H7 (cell line): Measurements from ENCODE around the gene NPHP4. TPM values are rescaled to one million over a fixed set of nuclear protein-coding genes. Genes with fewer than 3 reads are reported as not detected.
A peak's percentile ranks its signal among the peaks of the same experiment; 100 is the strongest.

Source experiments
- DNase-seq: peaks from one replicate; pipeline ENCODE4 v3.0.0; 2012
- H3K27me3 ChIP-seq: 2 replicates; pipeline ENCODE4 v1.6.0; 2011; ENCODE audit warnings: mild to moderate bottlenecking, low read length; ENCODE audit not compliant: control insufficient read depth, insufficient read depth
- H3K36me3 ChIP-seq: replicated peaks from 2 replicates; pipeline ENCODE4 v1.5.1; 2011; ENCODE audit warnings: low read length; ENCODE audit not compliant: control insufficient read depth, insufficient read depth
- H3K4me3 ChIP-seq: 2 replicates; pipeline ENCODE4 v1.5.1; 2011; ENCODE audit warnings: low read depth, mild to moderate bottlenecking, control low read depth, low read length, moderate library complexity; ENCODE audit not compliant: insufficient read depth
- total RNA-seq: library from RNA; depleted of rRNA; stranded (reverse); fragments of >200 nt; shearing (Covaris generic); gene quantifications from 2 replicates; pipeline ENCODE4 v1.2.3, GENCODE V29; 2014; rRNA removed

NPHP4 gene
- 22.1 and 22.2 TPM in 2 replicates for total RNA-seq

DNA sequence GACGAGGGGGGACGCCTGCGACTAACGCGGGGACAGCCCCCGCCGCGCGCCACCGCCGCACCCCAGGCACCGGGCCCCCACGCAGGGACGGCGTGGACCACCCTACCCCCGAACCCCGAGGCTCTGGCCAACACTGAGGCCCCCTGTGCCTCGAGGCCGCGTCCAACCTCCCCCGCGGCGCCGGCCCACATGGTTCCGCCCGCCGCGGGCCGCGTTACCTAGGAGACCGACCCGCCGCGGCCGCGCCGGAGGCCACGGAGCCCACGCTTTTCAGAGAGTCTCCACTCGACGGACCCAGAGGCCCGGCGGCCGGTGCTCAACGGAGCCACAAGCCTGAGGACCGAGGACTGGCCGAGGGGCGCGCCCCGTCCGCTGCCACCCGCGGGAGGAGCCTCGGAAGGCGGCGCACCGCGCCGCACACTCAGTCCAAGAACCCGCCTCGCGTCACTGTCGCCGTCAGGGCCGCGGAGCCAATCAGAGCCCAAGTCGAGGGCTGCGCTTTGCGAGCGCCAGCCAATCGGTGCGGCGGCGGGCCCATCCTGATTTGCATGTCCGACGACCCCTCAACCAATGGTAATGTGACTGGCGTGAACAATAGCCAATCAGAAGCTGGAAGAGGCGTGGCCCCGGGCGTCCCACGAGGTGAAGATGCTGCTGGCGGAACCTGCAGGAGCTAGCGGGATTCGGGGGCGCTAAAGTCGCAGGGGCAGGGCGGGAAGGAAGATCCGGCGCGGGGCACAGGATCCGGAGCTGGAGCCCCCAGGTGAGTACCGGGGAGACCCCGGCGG, at the start of gene NPHP4:
Gene NPHP4, minus strand, starts transcription at position 400 of the 788 bp plus-strand sequence. CDS start 6,136 bp downstream, outside the sequence.
- peak; percentile 100 for DNase-seq
- H3K36me3 ChIP-seq = no peaks in the 10 kb centered on the region
- H3K4me3 ChIP-seq = peak within 1 kb of the TSS; percentile 90
- peaks cover 26% of the 10 kb centered on the region for H3K27me3 ChIP-seq

DNA sequence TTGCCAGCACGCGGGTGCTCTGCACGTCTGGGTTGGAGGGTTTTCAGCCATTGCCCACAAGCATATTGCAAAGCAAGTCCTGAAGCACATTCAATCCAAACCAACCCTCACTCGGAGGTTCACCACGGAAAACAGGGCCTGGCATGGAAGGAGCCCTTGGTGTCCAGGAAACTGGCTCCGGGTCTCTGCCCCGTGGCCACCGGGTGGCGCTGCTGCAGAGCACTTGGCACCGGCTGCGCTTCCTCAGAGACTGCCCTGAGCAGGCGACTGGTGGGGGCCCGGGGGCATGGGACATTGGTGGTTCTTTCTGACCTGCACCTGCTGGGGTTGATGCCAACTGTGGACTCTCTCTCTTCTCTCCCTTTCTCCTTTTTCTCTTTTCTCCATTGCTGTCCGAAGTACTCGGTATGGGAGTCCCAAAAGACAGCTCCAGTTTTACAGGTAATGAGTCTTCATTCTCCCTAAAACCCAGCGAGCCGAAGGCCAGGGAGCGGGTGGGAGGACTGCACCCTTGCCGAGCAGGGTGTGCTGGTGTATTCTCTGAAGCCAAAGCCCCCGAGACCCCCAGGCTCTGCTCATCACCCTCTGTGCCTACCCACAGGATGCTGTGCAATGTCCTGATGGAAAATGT, 49.3 kb upstream of the NPHP4 start:
- Histone ChIP-seq H3K36me3 (no peaks in the 10 kb centered on the region), H3K27me3 (no peaks in the 10 kb centered on the region), H3K4me3 (no peak overlapping the region)
- peak; percentile 97 for DNase-seq

DNA sequence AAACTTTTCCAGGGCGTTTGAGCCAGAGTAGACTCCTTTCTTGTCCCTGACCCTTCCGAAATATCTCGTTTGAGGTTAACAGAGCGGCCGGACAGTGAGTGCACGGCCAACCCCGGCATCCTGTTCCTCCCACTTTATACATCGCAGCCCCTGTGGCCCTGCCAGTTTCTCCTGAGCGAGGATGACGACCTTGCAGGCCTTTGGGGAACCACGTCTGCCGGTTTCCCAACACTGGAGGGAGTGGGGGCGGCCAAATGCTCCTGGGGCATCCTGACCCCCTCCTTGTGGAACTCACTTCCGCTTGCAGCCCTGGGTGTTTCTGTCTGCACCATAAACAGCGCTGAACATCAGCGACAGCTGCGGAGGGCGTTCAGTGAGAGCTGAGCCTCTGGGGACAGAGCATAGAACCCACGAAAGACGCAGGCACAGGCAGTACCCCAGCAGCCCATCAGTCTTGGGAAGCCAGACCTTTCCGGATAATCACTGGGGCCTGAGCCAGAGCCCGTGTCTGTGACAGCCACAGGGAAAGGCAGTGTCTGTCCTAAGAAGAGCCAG, 48.7 kb upstream of the NPHP4 start:
- no peak for DNase-seq
- H3K36me3 ChIP-seq = no peaks in the 10 kb centered on the region
- no peaks in the 10 kb centered on the region for H3K27me3 ChIP-seq
- no peak overlapping the region for H3K4me3 ChIP-seq

DNA sequence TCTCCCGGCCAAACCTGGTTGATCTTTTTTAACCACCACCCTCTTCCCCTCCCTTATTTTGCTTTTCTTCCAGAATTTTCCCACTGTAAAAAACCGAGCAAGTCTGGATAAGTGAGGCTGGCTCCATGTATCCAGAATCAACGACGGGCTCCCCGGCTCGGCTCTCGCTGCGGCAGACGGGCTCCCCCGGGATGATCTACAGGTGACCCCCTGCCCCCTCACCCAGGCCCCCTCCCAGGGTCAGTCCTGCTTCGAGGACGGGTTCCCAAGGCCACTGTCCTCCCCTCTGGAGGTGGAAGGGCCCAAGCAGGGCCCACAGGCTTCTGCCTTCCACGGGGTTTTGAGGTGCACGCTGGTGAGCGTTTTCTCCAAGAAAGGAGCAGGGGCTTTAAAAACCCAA, 48.2 kb upstream of the NPHP4 start:
- Histone ChIP-seq H3K4me3 (no peak overlapping the region), H3K36me3 (no peaks in the 10 kb centered on the region), H3K27me3 (no peaks in the 10 kb centered on the region)
- DNase-seq = no peak

DNA sequence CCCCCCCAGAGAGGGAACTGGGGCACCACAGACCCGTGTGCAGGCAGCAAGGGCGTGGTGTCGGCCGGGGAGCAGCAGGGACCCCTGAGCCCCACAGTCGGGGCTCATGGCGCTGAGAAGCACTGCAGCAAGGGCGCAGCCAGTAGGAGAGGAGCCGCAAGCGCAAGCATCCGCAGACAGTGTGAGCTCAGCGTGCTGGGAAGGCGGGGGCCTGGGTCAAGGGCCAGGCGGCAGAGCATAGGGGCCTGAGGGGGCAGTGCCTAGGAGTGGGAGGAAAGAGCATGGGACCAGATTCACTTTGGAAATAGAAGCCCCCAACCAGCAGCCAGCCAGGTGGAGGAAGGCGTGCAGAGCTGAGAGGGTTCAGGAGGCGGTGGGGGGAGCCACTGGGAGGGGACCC, 46.8 kb upstream of the NPHP4 start:
- H3K4me3 ChIP-seq = no peak overlapping the region
- peak; percentile 69 for DNase-seq
- H3K36me3 ChIP-seq = no peaks in the 10 kb centered on the region
- H3K27me3 ChIP-seq = no peaks in the 10 kb centered on the region

DNA sequence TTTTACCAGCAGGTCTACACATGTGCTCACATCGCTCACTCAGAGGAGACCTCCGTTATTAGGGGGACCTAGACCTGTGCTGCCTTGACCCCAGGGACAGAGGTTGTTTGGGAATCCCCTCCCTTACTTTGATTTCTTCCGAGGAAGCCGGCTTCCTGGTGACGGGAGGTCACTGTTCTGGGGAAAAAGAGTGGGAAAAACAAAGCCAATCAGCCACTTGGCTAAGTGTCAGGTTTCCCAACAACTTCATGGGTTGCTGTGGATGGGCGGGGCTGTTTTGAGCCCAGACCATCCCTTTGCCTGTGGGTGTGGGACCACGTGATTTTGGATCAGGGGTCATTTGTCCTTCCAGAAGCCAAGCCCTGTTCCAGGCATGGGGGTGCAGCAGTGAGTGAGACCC, 46.4 kb upstream of the NPHP4 start:
- no peak overlapping the region for H3K4me3 ChIP-seq
- H3K27me3 ChIP-seq = no peaks in the 10 kb centered on the region
- no peak for DNase-seq
- no peaks in the 10 kb centered on the region for H3K36me3 ChIP-seq

DNA sequence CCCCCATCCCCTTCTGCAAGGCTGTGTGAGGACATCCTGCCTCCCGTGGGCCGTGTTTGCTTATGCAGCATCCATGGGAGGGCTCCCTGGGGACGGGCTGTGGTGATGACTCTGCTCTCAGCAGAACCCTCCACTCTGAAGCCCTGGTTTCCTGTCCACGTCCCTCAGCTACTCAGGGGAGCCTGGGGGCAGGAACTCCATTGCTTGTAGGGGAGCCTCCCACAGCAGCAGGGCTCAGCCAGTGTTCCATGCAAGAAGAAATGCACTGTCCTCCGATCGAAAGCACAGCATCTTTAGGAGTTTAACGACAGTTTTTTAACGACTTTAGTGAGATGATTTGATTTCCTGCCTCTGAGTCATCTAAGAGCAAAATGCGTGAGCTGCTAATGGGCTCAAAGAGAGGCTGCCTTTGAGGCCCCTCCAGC, 45.1 kb upstream of the NPHP4 start:
- no peaks in the 10 kb centered on the region for H3K27me3 ChIP-seq
- peak; percentile 69 for DNase-seq
- no peaks in the 10 kb centered on the region for H3K36me3 ChIP-seq

DNA sequence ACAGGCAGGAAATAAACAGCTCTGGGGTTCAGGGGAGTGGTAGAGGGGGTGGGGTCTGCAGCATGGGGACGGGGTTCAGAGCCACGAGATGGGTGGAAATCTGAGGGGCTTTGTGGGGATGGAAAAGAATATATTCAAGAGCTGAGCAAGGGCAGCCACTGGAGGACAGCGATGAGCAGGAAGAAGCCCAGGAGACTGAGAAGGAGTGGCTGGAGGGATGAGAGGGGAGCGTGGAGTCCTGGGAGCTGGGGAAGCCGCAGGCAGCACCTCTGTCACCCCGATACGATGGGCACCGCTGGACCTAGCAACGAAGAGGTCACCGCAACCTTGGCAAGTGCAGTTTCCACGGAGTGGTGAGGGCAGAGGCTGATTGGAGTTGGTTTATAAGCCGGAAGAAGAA, 43.5 kb upstream of the NPHP4 start:
- peak; percentile 74 for DNase-seq
- Histone ChIP-seq H3K36me3 (no peaks in the 10 kb centered on the region), H3K4me3 (no peak overlapping the region), H3K27me3 (no peaks in the 10 kb centered on the region)

More for the DNA sequence above, 45.1 kb upstream of the NPHP4 start:
- no peak overlapping the region for H3K4me3 ChIP-seq

DNA sequence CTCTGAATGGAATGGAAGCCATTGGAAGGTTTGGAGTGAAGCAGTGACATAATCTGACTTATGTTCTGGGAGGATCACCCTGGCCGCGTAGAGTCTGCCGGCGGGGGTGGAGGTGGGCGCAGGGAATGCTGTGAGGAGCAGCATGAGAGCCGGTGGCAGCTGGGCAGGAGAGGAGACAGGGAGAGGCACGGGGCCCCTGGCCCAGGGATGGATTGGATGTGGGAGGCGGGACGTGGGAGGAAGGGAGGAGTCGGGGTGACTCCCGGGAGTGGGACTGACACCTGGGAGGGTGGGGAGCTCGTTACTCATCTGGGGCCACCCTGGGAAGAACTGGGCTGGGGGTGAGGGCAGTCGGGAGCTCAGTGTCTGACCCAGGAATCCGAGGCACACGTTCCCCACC, 43.1 kb upstream of the NPHP4 start:
- H3K36me3 ChIP-seq = no peaks in the 10 kb centered on the region

DNA sequence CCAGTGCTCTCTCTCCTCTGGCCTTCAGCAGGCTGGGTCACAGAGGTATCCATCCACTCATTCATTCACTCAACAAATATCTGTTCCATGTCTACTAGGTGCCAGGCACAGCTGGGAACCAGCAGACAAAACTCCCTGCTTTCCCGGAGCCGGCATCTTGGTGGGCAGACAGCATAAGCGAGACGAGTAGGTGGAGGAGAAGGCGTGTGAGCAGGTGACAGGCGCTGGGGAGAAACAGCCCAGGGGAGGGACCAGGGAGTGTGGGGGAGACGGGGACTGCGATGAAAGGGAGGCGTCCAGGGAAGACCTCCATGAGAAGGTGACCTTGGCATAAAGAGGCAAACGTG, 42.5 kb upstream of the NPHP4 start:
- no peaks in the 10 kb centered on the region for H3K27me3 ChIP-seq
- no peak for DNase-seq
- H3K4me3 ChIP-seq = no peak overlapping the region
- H3K36me3 ChIP-seq = no peaks in the 10 kb centered on the region

More for the DNA sequence above, 43.1 kb upstream of the NPHP4 start:
- H3K27me3 ChIP-seq = no peaks in the 10 kb centered on the region
- DNase-seq = no peak
- H3K4me3 ChIP-seq = no peak overlapping the region

DNA sequence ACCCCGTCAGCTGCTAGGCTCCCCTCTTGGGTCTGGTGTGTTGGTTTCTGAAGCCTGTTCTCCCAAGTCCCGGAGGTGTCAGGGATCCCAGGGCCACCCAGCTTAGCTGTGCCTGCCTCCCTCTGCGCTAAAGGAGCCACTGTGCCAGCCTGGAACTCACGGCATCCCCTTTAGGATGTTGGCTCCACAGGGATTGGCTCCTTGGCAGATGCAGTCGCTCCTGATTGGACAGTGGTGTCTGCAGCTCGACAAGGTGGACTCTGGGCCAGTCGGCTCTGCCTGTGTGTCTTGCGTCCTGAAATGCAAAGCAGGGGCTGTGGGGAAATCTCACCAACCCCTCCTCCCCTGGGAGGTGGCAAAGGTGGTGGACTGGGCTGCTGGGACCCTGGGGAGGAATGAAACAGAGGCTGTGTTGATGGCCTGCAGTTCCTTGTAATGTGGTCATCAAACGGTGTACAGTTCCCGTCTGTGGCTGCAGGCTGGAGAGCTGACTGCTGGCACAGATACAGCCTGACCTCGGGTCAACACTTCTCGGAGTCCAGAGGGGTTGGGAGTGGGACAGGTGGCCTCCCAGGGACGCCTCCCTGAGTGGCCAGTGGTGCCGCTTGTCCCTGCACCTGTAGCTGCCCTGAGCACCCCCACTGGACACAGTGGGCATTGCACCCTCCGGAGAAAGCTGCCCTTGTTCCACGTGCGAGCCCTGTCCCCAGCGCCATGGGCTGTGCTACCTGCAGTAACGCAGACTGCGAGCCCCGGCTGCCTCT, 41.9 kb upstream of the NPHP4 start:
- Histone ChIP-seq H3K4me3 (no peak overlapping the region), H3K36me3 (no peaks in the 10 kb centered on the region)
- peak; percentile 94 for DNase-seq

DNA sequence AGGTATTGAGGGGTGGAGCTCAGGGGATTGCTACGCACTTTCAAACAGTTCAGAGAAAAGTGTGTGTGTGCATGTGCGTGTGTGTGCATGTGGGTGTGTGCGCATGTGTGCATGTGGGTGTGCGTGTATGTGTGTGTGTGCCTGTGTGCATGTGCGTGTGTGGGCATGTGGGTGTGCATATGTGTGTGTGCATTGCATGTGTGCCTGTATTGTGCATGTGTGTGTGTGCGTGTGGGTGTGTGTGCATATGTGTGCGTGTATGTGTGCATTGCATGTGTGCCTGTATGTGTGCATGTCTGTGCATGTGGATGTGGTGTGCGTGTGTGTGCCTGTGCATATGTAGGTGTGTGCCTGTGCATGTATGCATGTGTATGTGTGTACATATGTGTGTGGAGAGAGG, 40.9 kb upstream of the NPHP4 start:
- H3K4me3 ChIP-seq = no peak overlapping the region
- no peaks in the 10 kb centered on the region for H3K27me3 ChIP-seq
- H3K36me3 ChIP-seq = no peaks in the 10 kb centered on the region
- no peak for DNase-seq

More for the DNA sequence above, 41.9 kb upstream of the NPHP4 start:
- H3K27me3 ChIP-seq = no peaks in the 10 kb centered on the region

DNA sequence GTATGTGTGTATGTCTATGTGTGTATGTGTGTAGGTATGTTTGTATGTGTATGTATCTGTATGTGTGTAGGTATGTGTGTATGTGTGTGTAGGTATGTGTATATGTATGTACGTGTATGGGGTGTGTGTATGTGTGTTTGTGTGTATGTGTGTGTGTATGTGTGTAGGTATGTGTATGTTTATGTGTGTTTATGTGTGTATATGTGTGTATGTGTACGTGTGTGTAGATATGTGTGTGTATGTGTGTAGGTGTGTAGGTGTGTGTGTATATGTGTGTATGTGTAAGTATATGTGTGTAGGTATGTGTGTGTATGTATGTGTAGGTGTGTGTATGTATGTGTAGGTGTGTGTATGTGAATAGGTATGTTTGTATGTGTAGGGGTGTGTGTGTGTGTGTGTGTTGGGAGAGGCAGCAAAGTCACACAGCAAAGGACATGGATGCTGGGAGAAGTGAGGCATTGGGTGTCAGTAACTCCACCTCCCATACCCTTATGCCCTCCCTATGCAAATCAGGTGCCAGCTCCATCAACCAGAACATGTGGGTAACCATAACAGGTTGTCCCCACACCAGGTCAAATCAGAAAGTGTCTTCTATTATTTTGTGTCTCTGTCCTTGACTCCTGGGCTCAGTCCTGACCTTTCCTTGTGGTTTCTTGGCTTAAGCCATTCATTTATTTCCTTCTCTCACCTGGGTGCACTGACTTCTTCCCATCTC, 38.5 kb upstream of the NPHP4 start:
- H3K27me3 ChIP-seq = no peaks in the 10 kb centered on the region
- no peaks in the 10 kb centered on the region for H3K36me3 ChIP-seq
- DNase-seq = no peak
- no peak overlapping the region for H3K4me3 ChIP-seq

DNA sequence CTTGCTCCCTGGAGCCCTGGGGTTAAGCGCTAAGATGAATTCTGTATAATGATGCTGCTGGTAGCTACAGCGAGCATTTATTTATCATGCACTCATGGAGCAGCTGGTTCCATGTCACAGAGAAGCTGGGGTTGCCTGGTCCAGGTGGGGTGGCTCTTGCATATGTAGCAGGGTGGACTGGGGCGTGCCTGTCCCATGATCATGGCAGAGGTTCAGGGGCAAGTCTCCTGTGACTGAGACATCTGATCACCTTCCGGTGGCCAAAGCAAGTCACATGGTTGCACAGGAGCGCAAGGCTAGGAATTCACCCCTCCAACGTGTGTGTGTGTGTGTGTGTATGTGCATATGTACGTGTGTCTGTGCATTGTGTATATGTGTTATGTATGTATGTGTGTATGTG, 37.9 kb upstream of the NPHP4 start:
- Histone ChIP-seq H3K27me3 (no peaks in the 10 kb centered on the region), H3K4me3 (no peak overlapping the region), H3K36me3 (no peaks in the 10 kb centered on the region)
- no peak for DNase-seq
